Keratinocyte (primary cell): Measurements from ENCODE around the gene GRIA2.

ENCODE experiments used
- EZH2 ChIP-seq: IDR thresholded peaks from one replicate; pipeline ENCODE4 v1.6.1; 2012; ENCODE audit warnings: inconsistent platforms, mild to moderate bottlenecking, low read length, moderate library complexity
- TF ChIP-seq, protein P1 (sequence below), 3 experiments: IDR thresholded peaks in 1 of 3; conservative IDR thresholded peaks in 1 of 3; optimal IDR thresholded peaks in 1 of 3; 2 replicates in 2 of 3; 3 replicates in 1 of 3; pipeline versions ENCODE3 to v1.5.1; 2011; ENCODE audit warnings: low read length in 3 of 3, mild to moderate bottlenecking in 3 of 3, moderate library complexity in 2 of 3, control low read depth in 1 of 3, inconsistent platforms in 1 of 3; ENCODE audit not compliant: insufficient read depth in 2 of 3; ENCODE audit errors: extremely low read depth in 1 of 3

DNA sequence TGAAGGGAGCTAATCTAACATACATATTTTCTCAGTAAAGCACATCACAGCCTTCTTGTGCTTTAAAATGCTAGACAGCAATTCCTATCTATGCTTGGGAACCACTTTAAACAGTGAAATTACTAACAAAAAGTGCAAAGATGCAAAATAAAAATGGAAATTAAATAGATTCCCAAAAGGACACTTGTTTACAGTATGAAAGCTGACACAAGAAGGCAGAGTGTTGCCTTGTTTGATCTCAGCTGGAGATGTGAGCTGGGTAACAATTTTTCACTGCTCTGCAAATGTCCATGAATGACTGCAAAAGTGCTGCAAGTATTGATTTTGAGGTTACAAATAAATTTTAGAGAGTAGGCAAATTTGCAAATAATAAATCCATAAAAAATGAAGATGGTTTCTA, 22.3 kb downstream of the GRIA2 start:
- TF ChIP-seq, protein P1, sequence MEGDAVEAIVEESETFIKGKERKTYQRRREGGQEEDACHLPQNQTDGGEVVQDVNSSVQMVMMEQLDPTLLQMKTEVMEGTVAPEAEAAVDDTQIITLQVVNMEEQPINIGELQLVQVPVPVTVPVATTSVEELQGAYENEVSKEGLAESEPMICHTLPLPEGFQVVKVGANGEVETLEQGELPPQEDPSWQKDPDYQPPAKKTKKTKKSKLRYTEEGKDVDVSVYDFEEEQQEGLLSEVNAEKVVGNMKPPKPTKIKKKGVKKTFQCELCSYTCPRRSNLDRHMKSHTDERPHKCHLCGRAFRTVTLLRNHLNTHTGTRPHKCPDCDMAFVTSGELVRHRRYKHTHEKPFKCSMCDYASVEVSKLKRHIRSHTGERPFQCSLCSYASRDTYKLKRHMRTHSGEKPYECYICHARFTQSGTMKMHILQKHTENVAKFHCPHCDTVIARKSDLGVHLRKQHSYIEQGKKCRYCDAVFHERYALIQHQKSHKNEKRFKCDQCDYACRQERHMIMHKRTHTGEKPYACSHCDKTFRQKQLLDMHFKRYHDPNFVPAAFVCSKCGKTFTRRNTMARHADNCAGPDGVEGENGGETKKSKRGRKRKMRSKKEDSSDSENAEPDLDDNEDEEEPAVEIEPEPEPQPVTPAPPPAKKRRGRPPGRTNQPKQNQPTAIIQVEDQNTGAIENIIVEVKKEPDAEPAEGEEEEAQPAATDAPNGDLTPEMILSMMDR (optimal IDR thresholded peaks at IDR 0.05 in 1 of 3, IDR thresholded peaks at IDR 0.05 in 1 of 3, conservative IDR thresholded peaks at IDR 0.05 in 1 of 3; ENCODE audit: extremely low read depth in 1 of 3, insufficient read depth in 2 of 3, low read length in 3 of 3): no peak
- TF ChIP-seq EZH2: no peak
